Glutamatergic neuron (in vitro differentiated cells): ENCODE measurements around the gene PRKCA. TPM values are rescaled to one million over a fixed set of nuclear protein-coding genes. Genes with fewer than 3 reads are reported as not detected.

Source experiments
- DNase-seq: peaks from one replicate; pipeline ENCODE4 v3.0.0; 2022
- H3K27ac Mint-ChIP-seq: one replicate; pipeline ENCODE4 v1.8.0; 2020; ENCODE audit warnings: mild to moderate bottlenecking, mixed read lengths, inconsistent platforms; ENCODE audit not compliant: unreplicated experiment
- H3K27me3 Mint-ChIP-seq: one replicate; pipeline ENCODE4 v1.8.0; 2020; ENCODE audit warnings: mild to moderate bottlenecking, moderate library complexity, mixed read lengths, inconsistent platforms; ENCODE audit not compliant: unreplicated experiment
- H3K36me3 Mint-ChIP-seq: one replicate; pipeline ENCODE4 v1.8.0; 2020; ENCODE audit warnings: mild to moderate bottlenecking, mixed read lengths, inconsistent platforms; ENCODE audit not compliant: unreplicated experiment
- H3K4me1 Mint-ChIP-seq: one replicate; pipeline ENCODE4 v1.8.0; 2020; ENCODE audit warnings: mild to moderate bottlenecking, low read depth, mixed read lengths, inconsistent platforms; ENCODE audit not compliant: unreplicated experiment
- H3K4me3 Mint-ChIP-seq: one replicate; pipeline ENCODE4 v1.8.0; 2020; ENCODE audit warnings: mild to moderate bottlenecking, mixed read lengths, inconsistent platforms; ENCODE audit not compliant: unreplicated experiment
- H3K9me3 Mint-ChIP-seq: one replicate; pipeline ENCODE4 v1.8.0; 2020; ENCODE audit warnings: mild to moderate bottlenecking, moderate library complexity, mixed read lengths, inconsistent platforms; ENCODE audit not compliant: unreplicated experiment
- CTCF ChIP-seq: fragments of 200-600 bp; sonication (generic); IDR thresholded peaks from one replicate; pipeline ENCODE4 v1.5.0; 2021; ENCODE audit not compliant: partially characterized antibody, unreplicated experiment
- total RNA-seq: library from RNA; stranded (reverse); fragmentation: NEBNext Ultra II Directional; extraction: Animal tissue kit (Norgen Biotek cat#: 25700); gene quantifications from one replicate; pipeline ENCODE4 v1.2.1, GENCODE V29; 2021; ENCODE audit not compliant: unreplicated experiment

The PRKCA gene
- total RNA-seq, 1 donor from 2014 or later, result 2.2 TPM

DNA sequence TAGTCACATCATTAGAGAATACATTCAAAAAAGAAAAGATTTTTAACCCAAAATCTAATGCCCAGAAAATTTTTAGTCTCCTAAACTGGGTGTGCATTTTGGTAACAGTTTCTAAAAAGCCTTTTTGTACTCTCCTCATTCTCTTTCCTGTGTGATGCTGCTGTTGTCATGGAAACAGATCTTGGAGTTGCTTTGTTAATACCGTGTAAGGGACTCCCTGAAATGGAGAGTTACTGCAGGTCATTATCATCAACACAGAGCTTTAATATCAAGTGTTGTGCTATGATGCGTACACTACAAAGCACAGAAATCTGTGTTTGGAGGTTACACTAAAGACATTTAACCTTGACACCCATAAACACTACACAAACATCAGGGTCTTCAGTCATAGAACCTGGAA is 216.3 kb downstream of the PRKCA start:
- H3K27me3 Mint-ChIP-seq, result no peaks in the 10 kb centered on the region
- no peak for DNase-seq
- no peaks in the 10 kb centered on the region for H3K4me1 Mint-ChIP-seq
- H3K4me3 Mint-ChIP-seq, result no peak overlapping the region
- H3K9me3 Mint-ChIP-seq, result no peaks in the 10 kb centered on the region
- no peak for TF ChIP-seq CTCF
- H3K36me3 Mint-ChIP-seq, result no peaks in the 10 kb centered on the region
- no peak overlapping the region for H3K27ac Mint-ChIP-seq

DNA sequence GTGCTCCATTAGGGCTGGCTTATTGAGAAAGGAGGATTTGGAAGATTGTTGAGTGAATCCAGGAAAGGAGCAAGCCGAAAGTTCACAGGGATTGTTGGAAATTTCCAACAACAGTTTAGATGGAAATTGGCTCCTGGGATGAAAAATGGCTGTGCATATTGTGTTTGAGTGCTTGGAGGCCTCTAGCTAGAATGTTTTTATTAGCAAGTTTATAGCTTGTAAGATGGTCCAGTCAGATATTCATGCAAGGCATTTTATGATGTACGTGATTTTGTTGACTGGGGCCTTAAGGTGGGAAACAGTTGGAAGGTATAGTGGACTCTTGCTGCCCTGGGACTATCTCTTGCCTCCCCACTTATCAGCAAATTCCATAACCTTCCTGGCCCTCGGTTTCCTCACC is 216.7 kb downstream of the PRKCA start:
- no peak for TF ChIP-seq CTCF
- Mint-ChIP-seq H3K9me3 (no peaks in the 10 kb centered on the region), H3K27me3 (no peaks in the 10 kb centered on the region), H3K4me3 (no peak overlapping the region), H3K4me1 (no peaks in the 10 kb centered on the region), H3K27ac (no peak overlapping the region), H3K36me3 (no peaks in the 10 kb centered on the region)
- no peak for DNase-seq

DNA sequence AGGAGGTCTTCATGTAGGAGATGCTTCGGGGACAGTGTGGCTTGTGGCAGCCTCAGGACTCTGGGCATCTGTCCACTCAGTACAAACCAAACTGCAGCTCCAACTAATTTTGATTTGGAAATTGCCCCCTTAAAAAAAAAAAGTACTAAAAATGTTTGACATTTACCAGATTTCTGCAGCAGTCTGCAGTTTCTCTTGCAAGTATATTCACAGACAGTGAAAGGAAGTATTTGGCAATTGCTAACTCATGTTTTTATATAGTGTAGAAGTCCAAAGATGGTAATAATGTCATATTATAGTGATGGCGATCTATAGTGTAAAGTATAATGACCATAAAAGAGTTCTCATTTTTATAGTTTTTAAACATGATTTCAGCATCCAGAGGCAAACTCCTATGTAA is 218.6 kb downstream of the PRKCA start:
- Mint-ChIP-seq H3K27me3 (no peaks in the 10 kb centered on the region), H3K27ac (no peak overlapping the region), H3K4me3 (no peak overlapping the region), H3K36me3 (no peaks in the 10 kb centered on the region), H3K4me1 (no peaks in the 10 kb centered on the region), H3K9me3 (no peaks in the 10 kb centered on the region)
- TF ChIP-seq CTCF, result no peak
- DNase-seq, result no peak

DNA sequence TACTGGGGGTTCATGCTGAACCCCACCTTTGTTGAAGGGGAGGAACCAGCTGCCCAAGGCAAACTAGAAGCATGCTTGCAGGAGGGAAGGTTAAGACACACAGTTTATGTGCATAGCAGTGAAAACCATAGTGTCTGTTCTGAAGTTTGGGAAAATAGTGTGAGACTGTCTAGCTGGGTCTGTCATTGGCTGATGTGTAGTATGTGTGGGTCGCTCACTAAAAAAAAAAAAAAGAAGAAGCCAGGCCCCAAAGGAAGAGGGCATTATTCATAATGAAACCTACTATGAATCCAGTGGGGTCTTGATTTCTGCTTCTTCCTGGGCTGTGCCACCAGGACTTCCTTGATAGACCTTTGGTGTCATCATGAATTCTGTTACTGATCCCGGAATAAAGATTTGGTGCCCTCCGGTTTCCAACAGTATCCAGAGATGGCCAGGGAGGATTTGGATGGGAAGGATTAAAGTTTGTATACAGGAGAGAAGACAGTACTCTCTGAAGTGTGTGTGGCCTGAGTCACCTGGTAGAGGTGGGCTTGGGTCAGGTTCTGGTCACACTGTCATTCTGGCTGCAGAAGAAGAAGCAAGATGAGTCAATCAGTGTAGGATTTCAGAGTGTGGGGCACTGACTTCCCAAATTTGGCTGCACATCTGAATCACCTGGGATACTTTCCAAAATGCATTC is 220.3 kb downstream of the PRKCA start:
- H3K27me3 Mint-ChIP-seq, result no peaks in the 10 kb centered on the region
- peaks cover 2% of the 10 kb centered on the region for H3K4me1 Mint-ChIP-seq
- no peaks in the 10 kb centered on the region for H3K36me3 Mint-ChIP-seq
- H3K27ac Mint-ChIP-seq, result no peak overlapping the region
- no peak for DNase-seq
- no peaks in the 10 kb centered on the region for H3K9me3 Mint-ChIP-seq
- H3K4me3 Mint-ChIP-seq, result no peak overlapping the region
- TF ChIP-seq CTCF, result no peak

GRCh38 chr17:66523378-66524200 is 221.2 kb downstream of the PRKCA start:
- H3K27ac Mint-ChIP-seq, result no peak overlapping the region

More at GRCh38 chr17:66523378-66524200, 221.2 kb downstream of the PRKCA start:
- peaks cover 2% of the 10 kb centered on the region for H3K4me1 Mint-ChIP-seq
- H3K4me3 Mint-ChIP-seq, result no peak overlapping the region
- no peak for TF ChIP-seq CTCF
- no peak for DNase-seq
- H3K9me3 Mint-ChIP-seq, result no peaks in the 10 kb centered on the region
- H3K27me3 Mint-ChIP-seq, result no peaks in the 10 kb centered on the region
- H3K36me3 Mint-ChIP-seq, result no peaks in the 10 kb centered on the region
